SK-N-SH (cell line): ENCODE results near the gene GPD1. TPM values are rescaled to one million over a fixed set of nuclear protein-coding genes. Genes with fewer than 3 reads are reported as not detected.
"Not testable (repeated sequence)": the region's sequence is repeated elsewhere in the genome, so short reads cannot be mapped to it uniquely, and the experiment has no call there.

ENCODE experiments used
- CTCF ChIA-PET: fragments of 300-600, 350-600 bp; formaldehyde crosslinking; extraction: SDS; loops from one replicate; lab custom pipeline; 2021; lab: Yijun Ruan, JAX
- POLR2A ChIA-PET: fragments of 350-600 bp; sonication (Branson Sonifier 250); formaldehyde crosslinking; extraction: SDS; loops from one replicate; lab custom pipeline; 2020; ENCODE audit warnings: antibody characterized with exemption, inconsistent platforms; lab: Yijun Ruan, JAX
- DNase-seq: peaks from one replicate; pipeline ENCODE4 v3.0.0; 2012
- H2AFZ ChIP-seq: fragments of 200-600 bp; sonication (generic); 2 replicates; pipeline ENCODE4 v1.8.1; 2016; ENCODE audit warnings: antibody characterized with exemption, mild to moderate bottlenecking, low read depth
- H3F3A ChIP-seq: fragments of 200-600 bp; sonication (generic); replicated peaks from 2 replicates; pipeline ENCODE3; 2016; ENCODE audit warnings: antibody characterized with exemption, mild to moderate bottlenecking; ENCODE audit not compliant: insufficient read depth
- H3K27ac ChIP-seq, 2 experiments: fragments of 200-500 bp in 1 of 2; fragments of 200-600 bp in 1 of 2; sonication (Bioruptor generic) in 1 of 2; sonication (generic), shearing (Covaris generic) in 1 of 2; 2 replicates each; pipeline versions ENCODE4 v1.5.1 to v1.6.1; 2014 to 2016; ENCODE audit warnings: low read depth in 2 of 2, inconsistent platforms in 1 of 2, low read length in 1 of 2, mild to moderate bottlenecking in 1 of 2, mixed read lengths in 1 of 2
- H3K27me3 ChIP-seq: fragments of 200-600 bp; sonication (generic), shearing (Covaris generic); 2 replicates; pipeline ENCODE4 v1.6.1; 2016; ENCODE audit warnings: mixed run types; ENCODE audit not compliant: insufficient read depth
- H3K36me3 ChIP-seq, 2 experiments: fragments of 200-500 bp in 1 of 2; fragments of 200-600 bp in 1 of 2; sonication (Bioruptor generic) in 1 of 2; sonication (generic) in 1 of 2; replicated peaks in 1 of 2; 2 replicates each; pipeline versions ENCODE3 to v1.5.1; 2014 to 2016; ENCODE audit warnings: low read length in 1 of 2, mild to moderate bottlenecking in 1 of 2; ENCODE audit not compliant: insufficient read depth in 2 of 2, control insufficient read depth in 1 of 2
- H3K4me1 ChIP-seq, 2 experiments: fragments of 200-500 bp in 1 of 2; fragments of 200-600 bp in 1 of 2; sonication (Bioruptor generic) in 1 of 2; sonication (generic), shearing (Covaris generic) in 1 of 2; 2 replicates each; pipeline versions ENCODE4 v1.5.1 to v1.6.1; 2014 to 2016; ENCODE audit warnings: low read depth in 1 of 2, low read length in 1 of 2, mixed run types in 1 of 2; ENCODE audit not compliant: insufficient read depth in 2 of 2, control insufficient read depth in 1 of 2
- H3K4me2 ChIP-seq: fragments of 200-600 bp; sonication (generic), shearing (Covaris generic); 2 replicates; pipeline ENCODE4 v1.6.1; 2017; ENCODE audit warnings: mixed run types
- H3K4me3 ChIP-seq, 2 experiments: fragments of 200-500 bp in 1 of 2; fragments of 200-600 bp in 1 of 2; sonication (Bioruptor generic) in 1 of 2; sonication (generic), shearing (Covaris generic) in 1 of 2; 2 replicates each; pipeline versions ENCODE4 v1.5.1 to v1.8.1; 2014 to 2016; ENCODE audit warnings: low read depth in 2 of 2, inconsistent platforms in 1 of 2, low read length in 1 of 2, mild to moderate bottlenecking in 1 of 2, mixed read lengths in 1 of 2, moderate library complexity in 1 of 2
- H3K79me2 ChIP-seq: fragments of 200-600 bp; sonication (generic); 2 replicates; pipeline ENCODE4 v1.8.1; 2017; ENCODE audit warnings: mild to moderate bottlenecking; ENCODE audit not compliant: insufficient read depth
- H3K9ac ChIP-seq: fragments of 200-600 bp; sonication (generic); 2 replicates; pipeline ENCODE4 v1.6.1; 2017; ENCODE audit warnings: mixed run types
- H3K9me2 ChIP-seq: fragments of 200-600 bp; sonication (generic); 2 replicates; pipeline ENCODE4 v1.6.1; 2017; ENCODE audit warnings: mixed run types
- H3K9me3 ChIP-seq: fragments of 200-600 bp; sonication (generic); 2 replicates; pipeline ENCODE4 v1.6.1; 2017; ENCODE audit warnings: mixed run types, mild to moderate bottlenecking, moderate library complexity
- H4K20me1 ChIP-seq: fragments of 200-600 bp; sonication (generic); 2 replicates; pipeline ENCODE4 v1.6.1; 2017; ENCODE audit warnings: mild to moderate bottlenecking, mixed run types; ENCODE audit not compliant: insufficient read depth
- CHD2 ChIP-seq: fragments of 150-350 bp; IDR thresholded peaks from 2 replicates; pipeline ENCODE4 v1.6.1; 2018; ENCODE audit warnings: low read length; ENCODE audit not compliant: partially characterized antibody
- FOXJ3 ChIP-seq: sonication (generic); formaldehyde crosslinking; IDR thresholded peaks from 2 replicates; pipeline ENCODE4 v1.5.1; 2020; ENCODE audit warnings: mild to moderate bottlenecking, missing genetic modification reagents
- GABPA ChIP-seq: IDR thresholded peaks from 2 replicates; pipeline ENCODE4 v1.4.0; 2012; ENCODE audit warnings: low read depth, mild to moderate bottlenecking
- GATA2 ChIP-seq: sonication (generic); formaldehyde crosslinking; IDR thresholded peaks from 2 replicates; pipeline ENCODE4 v1.5.0; 2020; ENCODE audit warnings: mild to moderate bottlenecking, missing genetic modification reagents
- MEF2A ChIP-seq: IDR thresholded peaks from 2 replicates; pipeline ENCODE4 v1.4.0; 2012; ENCODE audit warnings: low read depth, borderline replicate concordance
- NFIC ChIP-seq: IDR thresholded peaks from 2 replicates; pipeline ENCODE4 v1.4.0; 2012; ENCODE audit warnings: borderline replicate concordance
- NRF1 ChIP-seq: IDR thresholded peaks from 2 replicates; pipeline ENCODE4 v1.6.1; 2012; ENCODE audit warnings: low read depth, mild to moderate bottlenecking, low read length
- RXRA ChIP-seq: IDR thresholded peaks from 2 replicates; pipeline ENCODE4 v1.4.0; 2012; ENCODE audit warnings: low read depth, mild to moderate bottlenecking, borderline replicate concordance
- TAF1 ChIP-seq: IDR thresholded peaks from 2 replicates; pipeline ENCODE4 v1.6.1; 2012; ENCODE audit warnings: low read depth, mild to moderate bottlenecking, low read length, moderate library complexity, borderline replicate concordance
- TCF12 ChIP-seq: IDR thresholded peaks from 2 replicates; pipeline ENCODE4 v1.4.0; 2012
- YY1 ChIP-seq: IDR thresholded peaks from 2 replicates; pipeline ENCODE4 v1.4.0; 2012; ENCODE audit warnings: low read depth, mild to moderate bottlenecking
- WGBS: methylation state at CpG from one replicate; pipeline ENCODE4 v1.1.6; 2017; ENCODE audit warnings: low lambda C conversion rate; 5-methylcytosine and 5-hydroxymethylcytosine counted together
- polyA plus RNA-seq, 3 experiments: library from polyadenylated mRNA; depleted of rRNA; stranded (reverse); fragments of >200 nt; gene quantifications; 2 replicates each; pipeline ENCODE4 v1.2.3, GENCODE V29; 2012
- TF ChIP-seq, protein P1 (sequence below): IDR thresholded peaks from 2 replicates; pipeline ENCODE4 v1.6.1; 2012; ENCODE audit warnings: mild to moderate bottlenecking, low read depth, low read length, moderate library complexity
- TF ChIP-seq, protein P2 (sequence below): fragments of 200-600 bp; sonication (generic); IDR thresholded peaks from 2 replicates; pipeline ENCODE4 v1.6.1; 2017; ENCODE audit warnings: antibody characterized with exemption, mild to moderate bottlenecking, moderate library complexity

Gene GPD1
- polyA plus RNA-seq, 1 of the 3 experiments (the other 2 are of a cell fraction): 0.07 TPM

DNA sequence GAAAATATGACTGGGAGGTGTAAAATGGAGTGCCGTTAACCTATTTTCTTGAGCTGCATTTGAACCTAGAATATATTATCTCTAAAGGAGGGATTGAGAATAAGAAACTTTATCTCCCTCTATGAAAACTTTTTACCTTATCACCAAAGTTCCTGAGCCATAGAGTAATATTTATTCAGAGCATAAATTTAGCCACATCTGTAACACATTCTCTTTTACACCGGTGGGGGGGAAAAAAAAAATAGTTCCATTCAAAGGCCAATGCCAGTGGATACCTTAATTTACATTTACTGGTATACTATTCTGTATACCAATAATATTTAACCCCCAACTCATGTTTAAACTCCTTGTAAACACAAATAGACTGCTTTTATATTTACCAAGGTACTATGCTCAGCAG lies 41.6 kb downstream of the GPD1 start (continued):
- TF ChIP-seq GATA2 (CRISPR knock-in tag): no peak
- no peak for TF ChIP-seq CHD2
- no peak for TF ChIP-seq FOXJ3 (CRISPR knock-in tag)
- no peak for TF ChIP-seq TCF12
- no peak for TF ChIP-seq GABPA

DNA sequence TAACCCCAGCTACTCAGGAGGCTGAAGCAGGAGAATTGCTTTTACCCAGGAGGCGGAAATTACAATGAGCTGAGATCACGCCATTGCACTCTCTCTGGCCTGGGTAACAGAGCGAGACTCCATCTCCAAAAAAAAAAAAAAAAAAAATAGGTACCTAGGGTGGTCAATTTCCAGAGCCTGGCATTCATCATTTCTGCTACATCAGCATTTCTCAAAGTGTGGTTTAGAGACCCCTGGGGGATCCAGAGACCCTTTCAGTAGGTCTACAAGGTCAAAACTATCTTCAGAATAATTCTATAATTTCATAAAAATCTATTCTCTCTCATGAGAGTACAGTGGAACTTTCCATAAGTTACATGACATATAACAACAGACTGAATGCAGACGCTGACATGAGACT lies 43.5 kb downstream of the GPD1 start:
- ChIA-PET POLR2A (no interaction called here), CTCF (interaction anchor here (0.6 to 6.5 kb wide), 6 partner anchors 17 to 180 kb away, joined by 3 to 38 read pairs (median 4); partner anchors contain the start of genes CERS5 and COX14)
- no peak for TF ChIP-seq MEF2A
- no peak for TF ChIP-seq TAF1
- Histone ChIP-seq H3K4me2 (no peak overlapping the region), H3K27ac (no peak overlapping the region), H3K4me1 (no peaks in the 10 kb centered on the region), H3K4me3 (no peak overlapping the region), H3K9ac (no peak overlapping the region), H3F3A (peaks cover 9% of the 10 kb centered on the region), H3K9me3 (no peaks in the 10 kb centered on the region), H2AFZ (no peak overlapping the region), H4K20me1 (peaks cover 33% of the 10 kb centered on the region), H3K9me2 (no peaks in the 10 kb centered on the region), H3K27me3 (no peaks in the 10 kb centered on the region), H3K36me3 (peaks cover 3 to 20% of the 10 kb centered on the region in 2 experiments), H3K79me2 (peaks cover 84% of the 10 kb centered on the region)
- WGBS: 99% methylated on average over 4 of the region's 4 CpGs
- no peak for DNase-seq

DNA sequence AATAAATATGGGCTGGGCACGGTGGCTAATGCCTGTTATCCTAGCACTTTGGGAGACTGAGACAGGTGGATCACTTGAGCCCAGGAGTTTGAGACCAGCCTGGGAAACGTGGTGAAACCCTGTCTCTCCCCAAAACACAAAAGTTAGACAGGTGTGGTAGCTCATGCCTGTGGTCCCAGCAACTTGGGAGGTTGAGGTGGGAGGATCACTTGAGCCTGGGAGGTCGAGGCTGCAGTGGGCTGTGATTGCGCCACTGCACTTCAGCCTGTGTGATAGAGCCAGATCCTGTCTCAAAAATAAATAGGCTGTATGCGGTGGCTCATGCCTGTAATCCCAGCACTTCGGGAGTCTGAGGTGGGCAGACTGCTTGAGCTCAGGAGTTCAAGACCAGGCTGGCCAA lies 44.2 kb downstream of the GPD1 start:
- H4K20me1 ChIP-seq: peaks cover 36% of the 10 kb centered on the region
- H3K4me2 ChIP-seq, H3F3A ChIP-seq, H3K9ac ChIP-seq, H3K27ac ChIP-seq, DNase-seq, H3K9me3 ChIP-seq, H2AFZ ChIP-seq, H3K4me3 ChIP-seq, H3K4me1 ChIP-seq, POLR2A ChIA-PET, H3K9me2 ChIP-seq, H3K27me3 ChIP-seq: not testable (repeated sequence)
- peaks cover 0 to 16% of the 10 kb centered on the region in 2 experiments for H3K36me3 ChIP-seq
- H3K79me2 ChIP-seq: peaks cover 91% of the 10 kb centered on the region
- CTCF ChIA-PET: interaction anchor here (1.2 to 6.5 kb wide), 4 partner anchors 17 to 180 kb away, joined by 3 to 38 read pairs (median 3); partner anchors contain the start of gene CERS5
- 93% methylated on average over 6 of the region's 6 CpGs for WGBS

DNA sequence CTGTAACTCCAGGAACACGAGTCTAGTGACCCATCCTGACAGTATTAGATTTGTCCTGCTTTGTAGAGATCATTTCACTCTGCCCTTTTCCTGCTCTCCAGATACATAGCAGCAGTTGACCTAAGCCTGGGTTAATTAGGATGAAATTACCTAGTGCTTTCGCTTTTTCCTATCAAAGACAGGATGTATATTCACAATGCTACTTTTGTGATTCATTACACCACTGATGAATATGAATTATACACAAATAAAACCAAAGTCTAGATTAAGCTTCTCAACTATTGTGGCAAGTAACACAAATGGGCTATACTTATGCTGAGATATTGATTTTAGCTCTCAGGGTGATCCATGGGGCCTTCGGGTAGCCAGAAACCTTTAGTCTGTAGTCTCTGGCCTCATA lies 45.5 kb downstream of the GPD1 start:
- Histone ChIP-seq H3F3A (peaks cover 9% of the 10 kb centered on the region), H3K4me3 (no peak overlapping the region), H3K9me2 (no peaks in the 10 kb centered on the region), H3K27me3 (no peaks in the 10 kb centered on the region), H4K20me1 (peaks cover 45% of the 10 kb centered on the region), H3K4me1 (no peaks in the 10 kb centered on the region), H3K9me3 (no peaks in the 10 kb centered on the region), H3K27ac (no peak overlapping the region), H3K9ac (no peak overlapping the region), H3K4me2 (no peak overlapping the region), H3K36me3 (peaks cover 0 to 10% of the 10 kb centered on the region in 2 experiments), H3K79me2 (peaks cover 96% of the 10 kb centered on the region), H2AFZ (no peak overlapping the region)
- WGBS: 90% methylated on average over 3 of the region's 3 CpGs
- no peak for DNase-seq
- TF ChIP-seq, protein P1, sequence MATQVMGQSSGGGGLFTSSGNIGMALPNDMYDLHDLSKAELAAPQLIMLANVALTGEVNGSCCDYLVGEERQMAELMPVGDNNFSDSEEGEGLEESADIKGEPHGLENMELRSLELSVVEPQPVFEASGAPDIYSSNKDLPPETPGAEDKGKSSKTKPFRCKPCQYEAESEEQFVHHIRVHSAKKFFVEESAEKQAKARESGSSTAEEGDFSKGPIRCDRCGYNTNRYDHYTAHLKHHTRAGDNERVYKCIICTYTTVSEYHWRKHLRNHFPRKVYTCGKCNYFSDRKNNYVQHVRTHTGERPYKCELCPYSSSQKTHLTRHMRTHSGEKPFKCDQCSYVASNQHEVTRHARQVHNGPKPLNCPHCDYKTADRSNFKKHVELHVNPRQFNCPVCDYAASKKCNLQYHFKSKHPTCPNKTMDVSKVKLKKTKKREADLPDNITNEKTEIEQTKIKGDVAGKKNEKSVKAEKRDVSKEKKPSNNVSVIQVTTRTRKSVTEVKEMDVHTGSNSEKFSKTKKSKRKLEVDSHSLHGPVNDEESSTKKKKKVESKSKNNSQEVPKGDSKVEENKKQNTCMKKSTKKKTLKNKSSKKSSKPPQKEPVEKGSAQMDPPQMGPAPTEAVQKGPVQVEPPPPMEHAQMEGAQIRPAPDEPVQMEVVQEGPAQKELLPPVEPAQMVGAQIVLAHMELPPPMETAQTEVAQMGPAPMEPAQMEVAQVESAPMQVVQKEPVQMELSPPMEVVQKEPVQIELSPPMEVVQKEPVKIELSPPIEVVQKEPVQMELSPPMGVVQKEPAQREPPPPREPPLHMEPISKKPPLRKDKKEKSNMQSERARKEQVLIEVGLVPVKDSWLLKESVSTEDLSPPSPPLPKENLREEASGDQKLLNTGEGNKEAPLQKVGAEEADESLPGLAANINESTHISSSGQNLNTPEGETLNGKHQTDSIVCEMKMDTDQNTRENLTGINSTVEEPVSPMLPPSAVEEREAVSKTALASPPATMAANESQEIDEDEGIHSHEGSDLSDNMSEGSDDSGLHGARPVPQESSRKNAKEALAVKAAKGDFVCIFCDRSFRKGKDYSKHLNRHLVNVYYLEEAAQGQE: no peak
- TF ChIP-seq TCF12 (no peak), NFIC (no peak), NRF1 (no peak), FOXJ3 (CRISPR knock-in tag) (no peak), GABPA (no peak), RXRA (no peak), YY1 (no peak)
- TF ChIP-seq, protein P2, sequence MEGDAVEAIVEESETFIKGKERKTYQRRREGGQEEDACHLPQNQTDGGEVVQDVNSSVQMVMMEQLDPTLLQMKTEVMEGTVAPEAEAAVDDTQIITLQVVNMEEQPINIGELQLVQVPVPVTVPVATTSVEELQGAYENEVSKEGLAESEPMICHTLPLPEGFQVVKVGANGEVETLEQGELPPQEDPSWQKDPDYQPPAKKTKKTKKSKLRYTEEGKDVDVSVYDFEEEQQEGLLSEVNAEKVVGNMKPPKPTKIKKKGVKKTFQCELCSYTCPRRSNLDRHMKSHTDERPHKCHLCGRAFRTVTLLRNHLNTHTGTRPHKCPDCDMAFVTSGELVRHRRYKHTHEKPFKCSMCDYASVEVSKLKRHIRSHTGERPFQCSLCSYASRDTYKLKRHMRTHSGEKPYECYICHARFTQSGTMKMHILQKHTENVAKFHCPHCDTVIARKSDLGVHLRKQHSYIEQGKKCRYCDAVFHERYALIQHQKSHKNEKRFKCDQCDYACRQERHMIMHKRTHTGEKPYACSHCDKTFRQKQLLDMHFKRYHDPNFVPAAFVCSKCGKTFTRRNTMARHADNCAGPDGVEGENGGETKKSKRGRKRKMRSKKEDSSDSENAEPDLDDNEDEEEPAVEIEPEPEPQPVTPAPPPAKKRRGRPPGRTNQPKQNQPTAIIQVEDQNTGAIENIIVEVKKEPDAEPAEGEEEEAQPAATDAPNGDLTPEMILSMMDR: no peak
- POLR2A ChIA-PET: no interaction called here
- CTCF ChIA-PET: interaction anchor here (0.7 to 4.3 kb wide), 7 partner anchors 17 to 182 kb away, joined by 3 to 21 read pairs (median 5); partner anchors contain the start of gene CERS5
